Germinal center (tissue), 1 donor: Measurements from ENCODE around the gene TSPAN14.
A peak's percentile ranks its signal among the peaks of the same experiment; 100 is the strongest.
"Not testable (repeated sequence)": the region's sequence is repeated elsewhere in the genome, so short reads cannot be mapped to it uniquely, and the experiment has no call there.

Experiments
- DNase-seq: peaks from one replicate; pipeline ENCODE4 v3.0.0; 2012; ENCODE audit warnings: mixed read lengths, low spot score

The TSPAN14 gene

DNA sequence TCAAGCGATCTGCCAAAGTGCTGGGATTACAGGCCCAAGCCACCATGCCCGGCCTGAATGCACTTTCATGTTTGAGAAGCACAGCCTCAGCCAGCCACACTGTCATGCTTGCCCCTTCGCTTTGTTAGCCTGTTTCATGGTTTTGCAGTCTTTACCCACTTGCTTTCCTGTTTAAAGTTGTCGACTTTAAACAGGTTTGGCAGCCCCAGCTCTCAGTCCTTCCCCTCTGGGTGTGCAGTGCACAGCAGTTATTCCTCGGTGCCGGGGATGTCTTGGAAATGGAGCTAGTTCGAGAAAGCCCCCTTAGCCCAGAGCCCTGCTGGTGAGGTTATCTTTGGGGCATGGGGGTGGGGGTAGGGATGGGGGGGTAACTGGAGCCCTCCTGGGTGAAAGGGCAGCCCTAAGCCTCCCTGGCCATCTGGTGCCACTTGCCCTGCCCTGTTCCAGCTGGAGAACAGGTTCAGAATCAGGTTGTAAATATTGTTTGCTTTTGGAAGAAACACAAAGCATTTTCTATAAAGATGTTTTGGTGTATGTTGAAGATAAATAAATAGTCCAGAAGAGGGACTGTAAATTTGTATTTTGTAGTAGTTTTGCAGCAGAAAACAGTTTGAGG, 14.8 kb downstream of the TSPAN14 start:
- DNase-seq, result no peak

DNA sequence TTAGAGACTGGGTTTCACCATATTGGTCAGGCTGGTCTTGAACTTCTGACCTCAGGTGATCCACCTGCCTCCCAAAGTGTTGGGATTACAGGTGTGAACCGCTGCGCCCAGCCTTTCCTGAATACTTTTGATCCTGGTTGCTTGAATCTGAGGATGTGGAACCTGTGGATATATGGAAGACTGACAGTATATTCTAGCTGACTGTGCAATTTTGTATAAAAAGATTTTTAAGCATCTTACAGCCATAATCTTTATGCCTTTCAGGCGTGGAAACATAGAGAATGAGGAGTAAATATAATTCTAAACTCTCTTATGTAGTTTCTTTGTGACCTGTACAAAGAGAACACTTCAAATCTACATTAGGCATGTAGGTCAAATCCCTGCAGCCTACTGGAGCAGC, 16.2 kb downstream of the TSPAN14 start:
- DNase-seq, result no peak

DNA sequence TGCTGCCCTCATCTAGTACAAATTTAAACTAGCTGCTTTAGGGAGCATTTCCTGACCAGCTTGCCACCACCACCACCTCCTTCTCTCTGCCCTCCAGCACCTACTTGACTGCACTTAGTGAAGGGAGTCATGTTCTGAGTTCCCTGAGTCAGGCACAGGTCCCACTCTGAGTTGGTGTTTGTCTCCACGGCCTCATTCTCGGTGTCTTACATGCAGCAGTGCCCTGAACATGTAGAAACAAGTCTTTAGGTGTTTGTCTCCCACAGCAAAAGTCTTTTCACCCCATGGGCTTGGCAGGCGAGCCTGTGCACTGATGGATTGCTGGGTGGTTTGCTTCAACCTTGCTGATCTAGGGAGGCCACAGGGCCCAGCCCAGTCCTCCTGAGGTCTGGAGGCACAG, 16.9 kb downstream of the TSPAN14 start:
- no peak for DNase-seq

DNA sequence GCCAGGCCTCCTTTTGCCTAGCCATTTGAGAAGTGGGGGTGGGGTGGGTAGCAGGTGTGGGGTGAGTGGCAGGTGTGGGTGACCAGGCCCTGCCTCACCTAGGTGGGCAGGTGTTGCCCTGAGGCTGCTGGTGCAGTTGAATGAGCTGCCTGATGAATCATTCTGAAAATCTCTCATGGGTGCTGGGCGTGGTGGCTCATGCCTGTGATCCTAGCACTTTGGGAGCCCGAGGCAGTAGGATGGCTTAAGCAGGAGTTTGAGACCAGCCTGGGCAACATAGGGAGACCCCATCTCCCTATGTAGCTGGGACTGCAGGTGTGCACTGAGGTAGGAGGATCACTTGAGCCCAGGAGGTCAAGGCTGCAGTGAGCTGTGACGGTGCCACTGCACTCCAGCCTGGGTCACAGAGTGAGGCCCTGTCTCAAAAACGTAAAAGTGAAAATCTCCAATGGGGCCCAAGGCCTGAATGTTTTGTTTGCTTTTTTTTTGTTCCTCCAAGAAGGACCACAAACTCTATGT, 17.7 kb downstream of the TSPAN14 start:
- no peak for DNase-seq

DNA sequence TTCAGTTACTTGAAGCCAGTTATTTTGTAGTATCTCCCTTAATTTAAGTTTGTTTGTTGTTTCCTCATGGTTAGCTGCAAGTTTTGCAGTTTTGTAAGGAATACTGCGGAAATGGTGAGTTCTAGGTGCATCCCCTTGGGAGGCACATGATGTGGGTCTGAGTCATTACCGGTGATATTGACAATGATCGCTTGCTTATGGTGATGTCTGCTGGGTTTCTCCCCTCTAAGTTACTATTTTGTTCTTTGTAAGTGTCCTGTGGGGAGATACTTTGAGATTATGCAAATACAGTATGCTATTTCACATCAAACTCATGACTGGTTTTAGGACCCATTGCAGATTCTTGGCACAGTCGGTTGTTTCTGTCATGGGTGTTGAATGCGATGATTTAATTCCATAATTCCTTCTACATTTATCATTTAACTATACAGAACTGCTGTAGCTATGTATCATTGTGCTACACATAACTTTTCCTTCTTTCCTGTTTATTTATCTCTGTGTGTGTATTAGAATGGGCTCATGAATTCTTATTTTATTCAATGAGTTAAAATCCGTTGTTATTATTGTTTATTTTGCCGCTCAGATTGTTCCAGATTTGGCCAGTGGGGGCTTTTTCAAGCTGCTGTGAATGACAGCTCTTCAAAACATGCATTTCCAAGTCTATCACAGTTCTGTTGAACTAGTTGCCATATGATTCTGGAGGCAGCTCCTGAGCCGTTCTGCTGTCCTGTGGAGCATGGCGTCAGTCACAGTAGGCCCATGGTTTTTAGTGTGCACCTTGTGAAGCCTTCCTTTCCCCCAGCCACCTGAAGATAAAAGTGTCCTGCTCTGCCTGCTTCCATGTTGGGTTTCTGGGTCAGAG, 18.4 kb downstream of the TSPAN14 start:
- peak; percentile 52 for DNase-seq

DNA sequence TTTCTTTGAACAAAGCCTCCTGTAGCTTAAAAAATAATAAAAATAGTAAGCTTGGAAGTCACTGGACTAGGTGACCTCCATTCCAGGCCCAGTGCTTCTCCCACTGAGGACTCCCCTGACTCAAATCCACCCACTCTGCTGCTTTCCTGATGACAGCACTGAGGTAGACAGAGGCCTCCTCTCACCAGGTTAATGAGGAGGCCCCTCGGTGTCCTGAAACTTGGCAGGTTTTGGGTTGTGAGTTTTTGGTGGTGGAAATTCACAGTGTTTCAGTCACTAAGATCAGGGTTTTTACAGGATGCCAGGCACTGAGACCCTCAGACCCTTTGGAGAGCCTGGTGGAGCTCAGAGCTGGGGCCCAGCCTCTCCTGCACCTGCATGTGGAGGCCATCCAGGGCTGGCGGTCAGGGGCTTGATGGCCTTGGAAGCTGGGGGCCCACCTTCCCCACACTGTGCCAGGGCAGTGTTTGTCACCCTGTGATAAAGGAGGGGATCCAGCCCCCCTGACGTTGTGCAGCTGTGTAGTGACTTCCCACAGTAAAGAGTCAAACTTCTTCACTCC, 19.1 kb downstream of the TSPAN14 start:
- no peak for DNase-seq

DNA sequence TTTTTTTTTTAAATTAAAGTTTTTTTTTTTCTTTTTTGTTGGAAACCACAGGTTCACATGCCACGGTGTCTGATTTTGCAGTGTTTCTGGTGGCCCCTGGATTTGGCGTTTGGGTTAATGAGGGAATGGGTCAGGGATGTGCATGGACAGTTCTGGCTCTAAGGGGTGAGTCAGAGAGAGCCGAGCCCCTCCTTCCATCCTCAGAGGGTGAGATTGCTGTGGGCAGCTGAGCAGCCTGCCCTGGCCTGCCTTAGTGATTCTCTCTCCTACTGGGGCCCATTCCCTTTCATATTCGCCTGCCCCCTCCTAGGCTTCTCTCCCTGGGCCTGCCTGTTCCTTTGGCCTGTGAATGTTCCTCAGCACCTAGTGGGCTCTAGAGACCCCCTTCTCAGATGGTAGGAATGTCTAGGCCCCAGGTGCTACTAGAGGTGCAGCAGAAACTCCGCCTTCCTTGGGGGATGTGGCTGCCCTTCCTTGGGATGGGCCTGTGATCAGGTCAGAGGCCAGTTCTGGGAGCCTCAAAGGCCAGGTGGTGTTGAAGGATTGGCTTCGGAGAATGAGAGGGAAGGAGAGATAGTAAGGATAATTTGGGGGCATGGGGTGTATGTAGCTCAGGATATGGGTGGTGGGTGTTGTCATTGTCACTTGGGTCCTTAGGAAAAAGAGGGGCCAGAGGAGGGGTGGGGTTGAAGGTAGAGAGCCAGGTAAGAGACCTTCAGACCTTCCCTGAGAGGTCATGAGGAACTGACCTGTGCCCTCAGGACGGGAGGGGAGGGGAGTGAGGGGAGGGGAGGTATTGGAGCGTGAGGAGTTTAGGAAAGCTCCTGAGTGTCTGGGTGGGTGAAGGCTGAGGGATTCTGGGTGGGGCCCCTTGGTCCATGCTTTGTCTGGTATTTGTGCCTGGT, 19.8 kb downstream of the TSPAN14 start:
- no peak for DNase-seq

DNA sequence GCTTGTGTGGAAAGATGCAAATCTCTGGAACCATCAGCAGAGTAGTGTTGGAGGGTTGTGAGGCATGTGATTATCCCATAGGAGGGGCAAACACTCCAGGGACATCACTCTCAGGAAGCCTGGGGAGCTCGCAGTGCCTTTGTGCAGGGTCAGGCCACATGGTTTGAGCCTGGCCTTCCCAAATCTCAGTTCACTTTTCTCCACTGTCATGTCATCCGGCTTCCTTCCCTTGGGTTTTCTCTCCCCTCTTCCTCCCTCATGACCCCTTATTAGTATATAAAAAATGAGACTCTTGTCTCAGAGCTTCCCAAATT, 20.4 kb downstream of the TSPAN14 start:
- DNase-seq, result no peak

DNA sequence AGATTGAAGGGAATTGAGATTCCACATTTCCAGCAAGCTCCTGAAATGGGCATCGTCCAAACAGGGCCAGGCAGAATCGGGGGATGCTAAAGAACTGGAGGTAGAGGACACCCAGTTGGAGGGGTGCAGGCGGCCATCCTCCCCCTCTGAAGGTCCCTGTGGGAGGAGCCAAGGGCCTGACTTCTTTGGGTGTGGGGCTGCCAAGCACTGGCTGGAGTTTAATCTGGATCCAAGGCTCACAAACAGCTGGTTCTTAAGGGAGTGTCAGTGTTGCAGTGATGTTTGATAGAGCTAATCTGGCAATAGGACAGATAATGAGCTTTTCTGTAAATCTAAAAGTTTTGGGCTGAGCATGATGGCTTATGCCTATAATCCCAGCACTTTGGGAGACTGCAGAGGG, 20.8 kb downstream of the TSPAN14 start:
- no peak for DNase-seq

DNA sequence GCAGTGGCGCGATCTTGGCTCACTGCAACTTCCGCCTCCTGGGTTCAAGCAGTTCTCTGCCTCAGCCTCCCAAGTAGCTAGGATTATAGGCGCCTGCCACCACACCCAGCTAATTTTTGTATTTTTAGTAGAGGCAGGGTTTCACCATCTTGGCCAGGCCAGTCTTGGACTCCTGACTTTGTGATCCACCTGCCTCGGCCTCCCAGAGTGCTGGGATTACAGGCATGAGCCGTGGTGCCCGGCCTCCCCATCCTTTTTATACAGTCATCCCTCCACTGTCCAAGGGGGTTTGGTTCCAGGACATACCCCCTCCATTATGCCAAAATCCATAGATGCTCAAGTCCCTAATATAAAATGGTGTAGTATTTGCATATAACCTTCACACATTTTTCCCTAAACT, 21.5 kb downstream of the TSPAN14 start:
- DNase-seq, result not testable (repeated sequence)

DNA sequence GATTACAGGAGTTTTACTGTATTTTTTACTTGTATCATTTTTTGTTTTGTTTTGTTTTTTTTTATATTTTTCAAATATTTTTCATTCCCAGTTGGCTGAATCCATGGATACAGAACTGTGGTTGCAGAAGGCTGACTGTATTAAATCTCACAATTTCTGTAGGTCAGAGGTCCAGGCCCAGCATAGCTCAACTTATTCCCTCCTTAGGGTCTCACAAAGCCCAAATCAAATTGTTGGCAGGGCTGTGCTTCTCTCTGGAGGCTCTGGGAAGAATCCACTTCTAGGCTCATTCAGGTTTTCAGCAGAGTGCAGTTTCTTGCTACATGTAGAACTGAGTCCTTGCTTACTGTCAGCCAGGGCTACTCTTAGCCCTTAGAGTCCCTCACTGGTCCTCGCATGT, 22.6 kb downstream of the TSPAN14 start:
- no peak for DNase-seq

DNA sequence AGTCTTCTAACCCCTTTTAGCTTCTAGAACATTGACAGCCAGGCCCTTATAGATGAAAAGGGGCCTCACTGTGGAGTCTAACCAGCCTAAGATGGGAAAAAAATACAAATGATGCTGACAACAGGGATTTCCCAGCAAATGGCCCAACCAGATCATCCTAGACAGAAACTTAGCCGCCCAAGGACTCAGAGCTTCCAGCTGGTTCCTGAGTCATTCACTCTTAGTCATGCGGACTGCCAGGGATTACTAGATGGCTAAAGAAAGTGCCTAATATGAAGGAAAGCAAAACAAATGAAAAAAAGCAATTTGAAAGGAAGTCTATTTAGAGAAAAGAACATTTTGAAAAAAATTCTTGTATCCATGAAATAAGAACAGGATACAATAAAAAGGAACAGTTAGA, 23.7 kb downstream of the TSPAN14 start:
- DNase-seq, result no peak

DNA sequence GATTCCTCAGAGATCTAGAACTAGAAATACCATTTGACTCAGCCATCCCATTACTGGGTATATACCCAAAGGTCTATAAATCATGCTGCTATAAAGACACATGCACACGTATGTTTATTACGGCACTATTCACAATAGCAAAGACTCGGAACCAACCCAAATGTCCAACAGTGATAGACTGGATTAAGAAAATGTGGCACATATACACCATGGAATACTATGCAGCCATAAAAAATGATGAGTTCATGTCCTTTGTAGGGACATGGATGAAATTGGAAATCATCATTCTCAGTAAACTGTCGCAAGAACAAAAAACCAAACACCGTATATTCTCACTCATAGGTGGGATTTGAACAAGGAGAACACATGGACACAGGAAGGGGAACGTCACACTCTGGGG, 26.3 kb downstream of the TSPAN14 start:
- not testable (repeated sequence) for DNase-seq

DNA sequence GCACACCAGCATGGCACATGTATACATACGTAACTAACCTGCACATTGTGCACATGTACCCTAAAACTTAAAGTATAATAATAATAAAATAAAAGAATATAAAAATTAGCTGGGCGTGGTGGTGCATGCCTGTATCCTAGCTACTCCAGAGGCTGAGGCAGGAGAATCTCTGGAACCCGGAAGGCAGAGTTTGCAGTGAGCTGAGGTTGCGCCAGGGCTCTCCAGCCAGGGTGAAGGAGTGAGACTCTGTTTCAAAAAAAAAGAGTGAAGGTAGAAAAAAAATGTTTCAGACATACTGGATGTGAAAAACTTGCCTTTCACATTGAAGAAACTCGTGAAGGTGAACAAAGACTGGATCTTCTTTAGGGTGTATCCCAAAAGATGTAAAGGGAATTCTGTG, 26.7 kb downstream of the TSPAN14 start:
- DNase-seq, result no peak

DNA sequence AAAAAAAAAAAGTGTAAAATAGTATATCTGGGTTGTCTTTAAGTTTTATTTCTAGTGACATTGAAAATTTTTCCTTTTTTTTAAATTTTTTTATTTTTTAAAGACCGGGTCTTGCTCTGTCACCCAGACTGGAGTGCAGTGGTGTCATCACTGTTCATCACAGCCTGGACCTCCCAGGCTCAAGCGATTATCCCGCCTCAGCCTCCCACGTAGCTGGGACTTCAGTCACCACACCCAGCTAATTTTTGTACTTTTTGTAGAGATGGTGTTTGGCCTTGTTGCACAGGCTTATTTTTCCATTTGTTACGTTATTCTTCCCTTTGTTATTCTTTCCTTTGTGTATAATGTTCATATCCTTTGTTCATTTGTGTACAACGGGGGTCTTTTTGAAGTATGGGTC, 30.1 kb downstream of the TSPAN14 start:
- DNase-seq, result no peak

DNA sequence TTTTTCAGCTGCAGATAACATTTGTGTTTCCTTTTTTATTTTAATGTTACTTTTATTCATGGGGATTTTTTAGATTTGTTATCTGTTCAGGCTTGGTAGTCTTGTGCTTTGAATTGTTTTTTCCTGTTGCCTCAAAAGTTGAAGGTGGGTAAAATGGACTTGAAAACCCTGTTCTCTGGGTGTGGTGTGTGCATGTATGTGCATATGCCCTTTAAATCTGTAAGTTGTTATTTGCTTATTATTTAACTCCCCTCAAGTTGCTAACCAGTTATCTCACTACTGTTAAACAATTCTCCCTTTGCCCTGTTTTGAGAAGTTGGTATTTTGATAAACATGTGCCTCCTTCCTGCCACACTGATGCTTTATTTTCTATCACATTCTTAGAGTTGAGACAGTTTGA, 30.6 kb downstream of the TSPAN14 start:
- DNase-seq, result no peak

DNA sequence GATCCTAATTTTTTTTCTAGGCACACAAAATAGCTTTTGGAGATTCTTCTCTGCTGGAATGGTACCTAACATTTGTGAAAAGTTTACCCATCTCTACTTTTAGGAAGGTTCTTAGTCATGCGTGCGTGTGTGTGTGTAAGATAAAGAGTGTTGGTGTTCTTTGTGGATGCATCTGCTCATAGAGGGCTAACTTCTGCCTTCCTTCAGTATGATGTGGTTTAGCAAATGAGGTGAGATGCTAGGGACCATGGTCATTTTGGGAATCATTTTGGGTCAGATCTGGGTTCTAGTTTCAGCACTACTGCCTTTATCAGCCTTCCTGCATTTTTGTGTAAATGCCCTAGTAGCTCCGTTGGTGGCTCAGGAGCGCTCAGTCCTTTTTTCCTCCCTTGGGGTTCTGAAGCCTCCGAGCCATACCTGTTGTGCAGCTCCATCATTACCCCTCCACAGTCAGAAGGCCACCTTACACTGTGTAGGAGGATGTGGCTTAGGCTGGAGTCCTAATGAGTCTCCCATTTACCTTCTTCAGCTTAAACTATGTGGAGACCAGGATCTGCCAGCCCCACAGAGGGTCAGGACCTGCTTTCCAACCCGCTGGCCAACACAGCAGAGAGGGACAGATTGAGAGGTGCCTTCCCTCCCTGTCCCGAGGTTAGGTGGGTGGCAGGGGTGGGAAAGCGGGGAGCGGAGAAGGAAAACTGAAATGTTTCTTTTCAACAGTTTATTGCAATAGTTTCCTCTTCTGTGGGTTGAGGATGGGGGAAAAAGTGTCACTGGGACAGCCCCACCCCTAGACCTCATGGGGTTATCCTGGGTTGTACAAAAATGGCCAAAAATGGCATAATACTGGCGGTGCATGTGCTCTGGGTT, 31.2 kb downstream of the TSPAN14 start:
- no peak for DNase-seq

DNA sequence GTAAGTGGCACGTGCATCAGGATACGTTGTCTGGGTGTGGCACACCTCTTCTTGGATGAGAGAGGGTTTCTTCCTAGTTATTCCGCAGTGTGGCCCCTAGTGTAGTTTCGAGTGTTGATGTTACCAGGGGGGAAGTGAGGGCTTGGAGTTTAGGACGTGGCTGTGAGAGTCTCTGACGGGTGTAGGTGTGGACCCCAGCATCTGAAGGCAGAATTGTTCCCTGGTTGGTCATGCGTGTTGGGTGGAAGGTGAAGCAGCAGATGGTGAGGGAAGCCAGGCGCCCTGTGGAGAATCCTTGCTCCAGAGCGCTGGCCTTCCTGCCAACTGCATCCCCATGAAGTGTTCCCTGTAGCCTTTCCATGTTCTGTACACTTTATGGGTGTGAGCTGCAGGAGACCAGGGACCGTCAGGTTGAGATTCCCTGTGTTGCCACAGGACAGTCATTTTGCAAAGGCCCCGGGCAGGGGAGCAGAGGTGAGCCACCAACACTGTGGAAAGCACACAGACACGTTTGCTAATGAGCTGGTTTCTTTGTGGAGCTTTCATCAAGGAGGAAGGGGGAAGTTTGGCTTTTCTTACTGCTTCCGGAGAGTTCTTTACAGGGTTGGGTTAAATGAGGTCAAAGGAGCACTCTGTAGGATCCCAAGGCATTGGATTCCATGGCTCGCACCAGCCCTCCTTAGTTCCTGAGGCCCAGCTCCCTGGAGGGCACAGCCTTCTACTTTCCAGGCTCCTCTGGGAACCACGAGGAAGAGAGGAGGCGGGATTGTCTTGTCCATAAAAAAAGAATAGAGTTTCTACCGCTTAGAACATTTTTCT, 32.0 kb downstream of the TSPAN14 start:
- DNase-seq, result no peak

DNA sequence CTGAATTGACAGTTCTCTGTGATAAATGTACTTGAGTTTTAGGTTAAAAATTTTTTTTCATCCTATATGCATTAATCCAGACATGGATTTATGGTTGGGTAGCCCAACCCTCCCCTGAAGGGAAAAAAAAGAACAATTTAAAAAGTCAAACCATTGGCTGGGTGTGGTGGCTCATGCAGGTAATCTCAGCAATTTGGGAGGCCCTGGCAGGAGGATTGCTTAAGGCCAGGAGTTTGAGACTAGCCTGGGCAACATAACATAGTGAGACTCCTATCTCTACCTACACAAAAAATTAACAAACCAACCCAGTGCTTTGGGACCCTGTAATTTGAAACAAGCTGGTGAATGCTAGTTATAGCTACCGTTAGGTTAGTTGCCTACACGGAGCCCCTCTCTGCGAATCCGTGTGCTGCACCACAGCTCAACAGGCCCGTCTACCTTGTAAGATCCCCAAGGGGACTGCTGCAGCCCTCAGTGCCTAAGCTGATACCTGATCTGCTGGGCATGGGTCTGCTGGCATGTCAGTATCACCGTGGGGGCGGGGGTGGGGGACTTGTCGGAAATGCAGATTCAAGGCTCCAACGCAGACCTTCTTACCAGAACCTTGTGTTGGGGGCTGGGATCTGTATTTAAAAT, 32.8 kb downstream of the TSPAN14 start:
- DNase-seq, result no peak

DNA sequence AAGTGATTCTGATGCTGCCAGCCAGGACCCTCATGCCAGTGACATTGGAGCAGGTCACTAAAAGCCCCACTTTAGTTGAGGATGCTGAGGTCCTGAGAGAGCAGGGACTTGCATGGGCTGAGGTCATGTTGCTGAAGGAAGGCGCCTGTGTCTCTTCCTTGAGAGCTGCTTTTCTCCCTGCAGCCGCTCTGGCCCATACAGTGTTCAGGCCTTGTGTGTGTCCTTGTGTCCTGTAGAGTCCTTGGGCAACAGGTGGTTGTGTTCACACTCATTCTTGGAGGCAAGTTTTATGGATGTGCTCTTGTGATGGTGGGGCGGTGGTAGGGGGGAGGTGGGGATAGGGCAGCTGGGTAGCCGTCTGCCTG, 33.3 kb downstream of the TSPAN14 start:
- DNase-seq, result no peak
